Measurements from ENCODE around the gene CRYZL1. TPM values are rescaled to one million over a fixed set of nuclear protein-coding genes. Genes with fewer than 3 reads are reported as not detected.
"Not testable (repeated sequence)": the region's sequence is repeated elsewhere in the genome, so short reads cannot be mapped to it uniquely, and the experiment has no call there.

The CRYZL1 gene
- total RNA-seq, 1 donor from 2014 or later = 18.7 TPM

GRCh38 chr21:33640697-33641351, 717 bp downstream of the CRYZL1 start:
- peak; percentile 20 to 49 for DNase-seq (ENCODE audit: low read depth in 2 of 2)

DNA sequence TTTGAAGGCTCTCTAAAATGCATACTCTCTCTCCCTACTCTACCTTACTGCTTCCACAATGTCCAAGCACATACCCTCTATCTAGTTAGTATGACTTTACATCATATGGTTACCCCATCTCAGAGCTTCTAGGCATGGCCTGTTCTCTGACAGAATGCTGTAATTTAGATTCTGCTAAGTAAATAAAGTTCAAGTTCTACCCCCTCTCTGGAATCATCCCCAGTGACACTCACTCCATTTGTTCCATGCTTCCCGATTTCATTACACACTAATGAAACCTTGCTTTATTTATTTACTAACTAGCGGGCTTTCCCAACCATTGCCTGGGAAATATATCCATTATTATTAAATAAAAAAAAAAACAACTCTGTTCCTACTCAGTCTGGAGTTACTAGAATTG, 7.3 kb downstream of the CRYZL1 start:
- no peak for DNase-seq (ENCODE audit: low read depth in 2 of 2)

GRCh38 chr21:33626151-33626550, 15.4 kb downstream of the CRYZL1 start:
- DNase-seq (ENCODE audit: low read depth in 2 of 2) = not testable (repeated sequence)

DNA sequence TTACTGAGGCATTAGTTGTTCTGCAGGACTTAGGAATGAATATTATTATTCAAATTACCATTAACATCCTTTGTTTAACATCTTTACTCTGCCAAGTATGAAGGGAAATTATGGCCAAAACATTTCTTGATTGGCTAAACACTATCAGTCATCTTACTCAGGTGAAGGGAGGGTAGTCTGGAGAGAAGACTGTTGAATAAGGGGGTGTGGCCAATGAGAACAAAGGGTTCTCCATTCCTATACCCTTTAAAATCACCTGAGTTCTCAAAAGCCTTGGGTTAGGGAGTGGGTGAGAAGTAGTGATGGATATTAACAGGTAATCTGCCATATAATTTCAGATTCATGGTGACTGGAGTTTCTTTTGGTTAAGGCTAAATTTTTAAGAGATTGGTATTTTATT, 19.3 kb downstream of the CRYZL1 start:
- no peak for DNase-seq (ENCODE audit: low read depth in 2 of 2)

GRCh38 chr21:33619726-33620125, 21.8 kb downstream of the CRYZL1 start:
- DNase-seq (ENCODE audit: low read depth in 2 of 2) = no peak

GRCh38 chr21:33618407-33618806, 23.1 kb downstream of the CRYZL1 start:
- no peak for DNase-seq (ENCODE audit: low read depth in 2 of 2)

DNA sequence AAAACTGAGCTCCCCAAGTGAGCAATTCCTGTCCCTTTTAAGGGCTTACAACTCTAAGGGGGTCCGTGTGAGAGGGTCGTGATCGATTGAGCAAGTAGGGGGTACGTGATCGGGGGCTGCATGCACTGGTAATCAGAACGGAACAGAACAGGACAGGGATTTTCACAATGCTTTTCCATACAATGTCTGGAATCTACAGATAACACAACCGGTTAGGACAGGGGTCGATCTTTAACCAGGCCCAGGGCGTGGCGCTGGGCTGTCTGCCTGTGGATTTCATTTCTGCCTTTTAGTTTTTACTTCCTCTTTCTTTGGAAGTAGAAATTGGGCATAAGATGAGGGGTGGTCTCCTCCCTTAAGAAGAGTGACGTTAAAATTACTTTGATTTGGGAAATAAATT, 24.0 kb downstream of the CRYZL1 start:
- DNase-seq (ENCODE audit: low read depth in 2 of 2) = not testable (repeated sequence)

DNA sequence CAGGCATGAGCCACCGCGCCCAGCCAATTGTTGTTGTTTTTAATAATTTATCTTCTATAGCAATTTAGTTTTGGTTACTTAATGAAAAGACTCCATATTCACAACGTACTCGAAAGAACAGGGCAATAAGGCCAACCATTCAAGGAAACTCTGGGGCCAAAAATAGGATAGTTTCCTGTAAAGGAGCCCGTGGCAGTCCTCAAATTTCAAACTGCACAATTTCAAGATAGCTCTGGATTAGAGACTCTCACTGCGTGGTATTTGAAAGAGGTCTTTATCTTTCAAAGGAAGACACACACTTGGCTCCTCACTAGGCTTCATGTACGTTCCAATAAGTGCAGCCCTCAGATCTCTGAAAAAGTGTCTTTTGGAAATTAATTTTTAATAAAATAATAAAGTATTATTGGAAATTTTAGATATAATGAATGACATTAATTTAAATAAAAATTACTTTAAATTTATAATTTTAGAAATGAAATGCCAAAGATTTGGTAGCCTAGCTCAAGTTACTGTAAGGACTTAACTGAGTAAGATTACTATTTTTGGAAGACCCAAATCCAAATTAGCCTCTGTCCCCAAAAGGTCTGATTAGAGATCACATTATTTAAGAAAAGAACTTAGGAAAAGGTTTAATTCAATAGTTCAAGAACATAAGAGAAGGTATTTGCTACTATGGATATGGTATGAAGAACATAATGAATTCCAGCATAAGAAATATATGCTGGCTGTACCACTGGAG, 30.4 kb downstream of the CRYZL1 start:
- DNase-seq (ENCODE audit: low read depth in 2 of 2) = no peak

- peak; percentile 40 to 67 for DNase-seq (ENCODE audit: low read depth in 2 of 2)
Observed at GRCh38 chr21:33608559-33608958, 33.0 kb downstream of the CRYZL1 start.

- no peak for DNase-seq (ENCODE audit: low read depth in 2 of 2)
Observed at GRCh38 chr21:33598051-33598450, 43.5 kb downstream of the CRYZL1 start.

GRCh38 chr21:33588485-33589335, 52.8 kb downstream of the CRYZL1 start, which contains the start of gene DONSON:
DONSON (minus strand) TSS chr21:33588684; CDS start chr21:33588641, 43 bp downstream.
- DNase-seq (ENCODE audit: low read depth in 2 of 2) = peak; percentile 86 to 94

DNA sequence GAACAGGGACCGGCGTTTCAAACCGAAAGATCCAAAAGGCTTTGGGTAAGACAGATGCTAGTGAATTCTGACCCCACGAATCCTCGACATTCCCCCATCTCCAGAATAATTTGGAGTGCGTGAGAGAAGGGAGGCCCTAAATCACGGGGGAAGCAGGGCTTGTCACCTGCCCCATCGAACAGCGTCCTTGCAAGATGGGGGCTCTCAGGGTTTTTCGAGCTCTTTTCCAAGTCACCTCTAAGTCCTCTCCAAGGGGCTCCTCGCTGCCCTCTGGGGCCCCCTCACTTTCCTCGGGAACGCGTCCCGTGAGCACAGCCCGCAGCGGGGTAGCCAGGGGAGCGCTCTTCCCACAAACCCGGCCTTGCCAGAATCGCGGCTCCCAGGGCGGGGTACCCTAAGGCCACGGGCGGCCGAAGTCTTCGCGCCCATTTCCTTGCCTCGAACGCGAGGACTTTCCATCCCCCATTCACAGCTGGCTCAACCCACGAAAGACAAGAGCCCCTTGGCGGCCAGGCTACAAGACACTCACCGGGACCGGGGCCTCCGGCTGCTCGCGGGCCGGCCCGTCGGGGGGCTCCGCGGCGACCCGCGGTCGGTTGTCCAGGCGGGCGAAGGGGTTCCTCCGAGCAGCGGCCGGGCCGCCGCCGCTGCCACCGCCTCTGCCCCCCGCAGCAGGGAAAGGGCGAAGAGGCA, 53.6 kb downstream of the CRYZL1 start:
- peak; percentile 32 to 35 for DNase-seq (ENCODE audit: low read depth in 2 of 2)

- DNase-seq (ENCODE audit: low read depth in 2 of 2) = no peak
Observed at GRCh38 chr21:33586927-33587326, 54.6 kb downstream of the CRYZL1 start.

- no peak for DNase-seq (ENCODE audit: low read depth in 2 of 2)
Observed at GRCh38 chr21:33584455-33584854, 57.1 kb downstream of the CRYZL1 start.

DNA sequence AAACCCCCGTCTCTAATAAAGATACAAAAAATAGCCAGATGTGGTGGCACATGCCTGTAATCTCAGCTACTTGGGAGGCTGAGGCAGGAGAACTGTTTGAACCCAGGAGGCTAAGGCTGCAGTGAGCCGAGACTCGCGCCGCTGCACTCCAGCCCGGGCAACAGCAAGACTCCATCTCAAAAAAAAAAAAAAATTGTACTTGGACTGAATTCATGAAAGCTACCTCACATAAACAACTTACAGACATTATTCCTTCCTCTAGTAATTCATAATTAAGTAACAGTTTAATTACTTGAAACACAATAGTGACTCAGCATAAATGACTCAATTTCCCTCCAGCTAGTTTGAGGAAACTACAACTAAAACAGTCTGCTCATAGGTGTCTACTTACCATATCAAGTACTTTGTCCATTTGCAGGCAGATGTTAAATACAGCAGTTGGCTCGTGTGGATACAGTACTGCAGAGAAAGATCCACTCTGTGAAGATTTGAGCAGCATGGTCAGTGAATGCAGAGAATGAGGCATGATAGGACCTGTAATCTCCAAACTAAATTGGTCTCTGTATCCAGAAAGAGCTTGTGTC, 62.5 kb downstream of the CRYZL1 start:
- peak in 1 of 2 donors; percentile 70 for DNase-seq (ENCODE audit: low read depth in 2 of 2)

DNA sequence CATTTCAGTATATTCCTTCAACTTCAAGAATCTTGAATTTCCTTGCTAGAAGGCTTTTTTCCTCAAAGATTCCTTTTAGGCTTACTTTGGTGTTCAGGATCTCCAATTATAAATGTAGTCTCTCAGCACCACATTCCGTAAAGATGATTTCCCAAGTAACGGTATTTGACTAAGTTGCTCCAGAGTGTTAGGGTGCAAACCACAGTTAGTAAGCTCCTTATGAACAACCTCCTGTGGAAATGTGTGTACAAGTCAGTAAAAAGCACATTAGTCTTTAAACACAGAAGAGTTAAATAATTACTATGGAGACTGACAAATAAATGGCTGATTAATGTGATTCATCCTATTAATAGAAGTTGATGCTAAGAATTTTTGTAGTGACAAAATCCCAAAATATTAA, 63.3 kb downstream of the CRYZL1 start:
- DNase-seq (ENCODE audit: low read depth in 2 of 2) = peak in 1 of 2 donors; percentile 13

DNA sequence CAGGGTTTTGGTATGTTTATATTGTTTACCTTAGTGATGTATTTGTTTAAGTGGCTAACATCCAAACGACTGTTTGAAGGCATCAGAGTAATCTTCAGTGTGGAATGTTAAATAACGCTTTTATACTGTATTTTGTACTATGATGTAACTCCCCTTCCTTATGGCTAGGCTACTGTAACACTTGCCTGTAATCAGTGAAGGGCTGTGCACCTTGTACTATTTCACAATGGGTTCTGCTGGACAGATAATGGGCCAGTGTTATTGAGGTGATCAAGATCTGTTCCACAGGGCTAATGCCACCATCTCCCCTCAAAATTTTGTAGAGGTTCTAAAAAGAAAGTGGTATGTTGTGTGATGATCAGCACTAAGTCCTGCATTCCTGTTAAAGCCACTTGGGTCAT, 64.8 kb downstream of the CRYZL1 start:
- not testable (repeated sequence) for DNase-seq (ENCODE audit: low read depth in 2 of 2)

DNA sequence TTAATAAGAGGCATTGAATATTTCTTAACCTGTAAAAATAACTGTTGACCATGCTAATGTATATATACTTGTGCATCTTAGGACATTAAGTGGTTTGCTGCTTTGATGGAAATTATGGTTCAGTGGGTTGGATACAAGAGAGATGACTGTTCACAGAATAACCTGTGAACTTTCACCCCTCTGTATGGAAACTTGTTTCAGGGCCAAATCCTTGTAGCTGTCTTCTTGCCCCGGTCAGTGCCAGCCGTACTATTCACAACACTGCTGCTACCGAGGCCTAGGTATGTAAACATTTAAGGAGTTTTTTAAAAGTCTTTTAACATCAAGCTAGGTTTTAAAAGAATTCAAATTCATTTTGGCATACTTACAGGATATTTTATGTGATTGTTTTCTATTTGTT, 69.2 kb downstream of the CRYZL1 start:
- peak in 1 of 2 donors; percentile 69 for DNase-seq (ENCODE audit: low read depth in 2 of 2)

GRCh38 chr21:33569991-33570390, 71.5 kb downstream of the CRYZL1 start:
- DNase-seq (ENCODE audit: low read depth in 2 of 2) = no peak

- DNase-seq (ENCODE audit: low read depth in 2 of 2) = peak in 1 of 2 donors; percentile 24
Observed at GRCh38 chr21:33568448-33568847, 73.1 kb downstream of the CRYZL1 start.

DNA sequence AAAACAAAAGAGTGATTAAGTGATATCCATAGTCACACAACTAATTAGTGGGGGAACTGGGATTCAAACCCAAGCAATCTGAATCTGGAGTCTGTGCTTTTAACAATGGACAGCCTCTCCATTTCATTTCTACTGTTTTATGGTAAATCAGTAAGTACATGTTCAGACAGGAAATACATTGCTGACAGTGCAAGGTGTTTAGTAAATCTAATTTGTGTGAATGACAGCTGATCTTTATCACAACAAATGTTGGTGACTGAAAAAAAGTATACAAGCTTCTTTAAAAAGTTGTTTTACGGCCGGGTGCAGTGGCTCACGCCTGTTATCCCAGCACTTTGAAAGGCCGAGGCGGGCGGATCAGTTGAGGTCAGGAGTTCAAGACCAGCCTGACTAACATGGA, 73.6 kb downstream of the CRYZL1 start:
- DNase-seq (ENCODE audit: low read depth in 2 of 2) = no peak
